Vagina (tissue), 2 donors: Measurements from ENCODE around the gene SDCBP2. TPM values are rescaled to one million over a fixed set of nuclear protein-coding genes. Genes with fewer than 3 reads are reported as not detected.
A peak's percentile ranks its signal among the peaks of the same experiment; 100 is the strongest.

Experiments
- DNase-seq, 2 donors: peaks; one replicate each; pipeline ENCODE4 v3.0.0-alpha.2; 2017; ENCODE audit errors: extremely low spot score in 2 of 2
- H3K27ac ChIP-seq: fragments of 200-600 bp; sonication (generic); one replicate; pipeline ENCODE4 v1.5.1; 2019
- H3K27me3 ChIP-seq: fragments of 200-600 bp; sonication (generic); one replicate; pipeline ENCODE4 v1.5.1; 2019
- H3K36me3 ChIP-seq, 2 donors: fragments of 200-600 bp; sonication (generic); one replicate each; pipeline ENCODE4 v1.5.1; 2017 to 2019
- H3K4me1 ChIP-seq: fragments of 200-600 bp; sonication (generic); one replicate; pipeline ENCODE4 v1.5.1; 2019
- H3K4me3 ChIP-seq, 2 donors: fragments of 200-600 bp; sonication (generic); 1 replicate in 1 of 2; 2 replicates in 1 of 2; pipeline ENCODE4 v1.5.1; 2016 to 2019
- H3K9me3 ChIP-seq: fragments of 200-600 bp; sonication (generic); one replicate; pipeline ENCODE4 v1.5.1; 2019
- POLR2A ChIP-seq, 2 donors: fragments of 450-650 bp; IDR thresholded peaks; one replicate each; pipeline ENCODE4 v1.6.1; 2017; ENCODE audit warnings: antibody characterized with exemption in 2 of 2, mild to moderate bottlenecking in 2 of 2, moderate library complexity in 2 of 2
- POLR2AphosphoS5 ChIP-seq, 2 donors: sonication (generic); formaldehyde crosslinking; IDR thresholded peaks; one replicate each; pipeline ENCODE4 v1.9.0; 2017; ENCODE audit warnings: antibody characterized with exemption in 2 of 2, mild to moderate bottlenecking in 2 of 2, low read depth in 1 of 2; ENCODE audit not compliant: insufficient read depth in 1 of 2
- intact Hi-C: fragments of 100-400 bp; cut with DNase I; formaldehyde crosslinking; loops from one replicate; pipeline ENCODE4 v1.15.1; 2023
- total RNA-seq: library from RNA; depleted of rRNA; stranded (reverse); fragments of >200 nt; gene quantifications from one replicate; pipeline ENCODE4 v1.2.3, GENCODE V29; 2016
- TF ChIP-seq, protein P1 (sequence below), 3 experiments: fragments of 450-650 bp in 2 of 3; fragments of 200-600 bp in 1 of 3; sonication (generic) in 1 of 3; IDR thresholded peaks; one replicate each; pipeline ENCODE4 v1.5.1; 2017 to 2019; ENCODE audit warnings: antibody characterized with exemption in 3 of 3, mild to moderate bottlenecking in 2 of 3, moderate library complexity in 2 of 3

SDCBP2 gene
- total RNA-seq, 1 donor from 2014 or later, result 43.5 TPM

DNA sequence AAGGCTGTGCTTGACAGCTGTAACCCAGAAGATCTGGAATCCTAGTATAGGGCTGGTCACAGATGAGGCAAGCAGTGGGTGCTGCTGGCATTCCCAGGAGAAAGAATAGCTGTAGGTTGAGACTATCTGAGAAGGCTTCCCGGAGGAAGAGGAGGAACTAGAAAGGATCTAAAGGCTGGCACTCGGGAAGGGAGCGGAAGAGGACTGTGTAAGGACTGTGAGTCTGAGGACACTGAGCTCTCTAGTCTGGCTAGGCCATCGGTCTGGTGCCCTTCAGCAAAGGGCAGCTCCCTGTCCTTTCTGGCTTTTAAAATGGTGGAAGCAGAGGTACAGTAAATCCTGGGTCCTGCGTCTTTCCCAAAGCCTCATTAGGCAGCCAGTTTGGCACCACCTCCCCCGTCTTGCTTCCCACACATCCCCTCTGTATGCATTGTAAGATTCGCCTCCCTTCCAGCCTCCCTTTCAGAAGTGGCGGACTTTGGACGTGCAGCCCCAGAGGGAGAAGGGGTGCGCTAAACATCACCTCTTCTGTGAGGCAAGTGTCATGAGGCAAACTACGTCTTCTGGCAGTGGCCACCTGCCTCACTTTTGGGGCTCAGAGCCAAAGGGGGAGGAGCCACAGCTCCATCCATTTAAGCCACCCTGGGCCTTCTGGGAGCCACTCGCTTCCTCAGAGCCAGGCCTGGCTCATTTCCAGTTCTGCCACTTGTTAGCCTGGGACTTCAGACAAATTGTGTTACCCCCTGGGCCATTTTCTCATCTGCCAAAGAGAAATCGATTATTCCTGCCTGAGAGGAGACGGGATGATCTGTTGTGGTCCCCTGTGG lies 54.2 kb downstream of the SDCBP2 start:
- Histone ChIP-seq H3K27me3 (no peaks in the 10 kb centered on the region), H3K9me3 (no peaks in the 10 kb centered on the region), H3K36me3 (no peaks in the 10 kb centered on the region), H3K4me3 (no peak overlapping the region), H3K4me1 (no peaks in the 10 kb centered on the region), H3K27ac (no peak overlapping the region)
- TF ChIP-seq POLR2AphosphoS5 (IDR thresholded peaks at IDR 0.05; ENCODE audit: insufficient read depth in 1 of 2, low read depth in 1 of 2) (no peak), POLR2A (IDR thresholded peaks at IDR 0.05) (no peak)
- TF ChIP-seq, protein P1, sequence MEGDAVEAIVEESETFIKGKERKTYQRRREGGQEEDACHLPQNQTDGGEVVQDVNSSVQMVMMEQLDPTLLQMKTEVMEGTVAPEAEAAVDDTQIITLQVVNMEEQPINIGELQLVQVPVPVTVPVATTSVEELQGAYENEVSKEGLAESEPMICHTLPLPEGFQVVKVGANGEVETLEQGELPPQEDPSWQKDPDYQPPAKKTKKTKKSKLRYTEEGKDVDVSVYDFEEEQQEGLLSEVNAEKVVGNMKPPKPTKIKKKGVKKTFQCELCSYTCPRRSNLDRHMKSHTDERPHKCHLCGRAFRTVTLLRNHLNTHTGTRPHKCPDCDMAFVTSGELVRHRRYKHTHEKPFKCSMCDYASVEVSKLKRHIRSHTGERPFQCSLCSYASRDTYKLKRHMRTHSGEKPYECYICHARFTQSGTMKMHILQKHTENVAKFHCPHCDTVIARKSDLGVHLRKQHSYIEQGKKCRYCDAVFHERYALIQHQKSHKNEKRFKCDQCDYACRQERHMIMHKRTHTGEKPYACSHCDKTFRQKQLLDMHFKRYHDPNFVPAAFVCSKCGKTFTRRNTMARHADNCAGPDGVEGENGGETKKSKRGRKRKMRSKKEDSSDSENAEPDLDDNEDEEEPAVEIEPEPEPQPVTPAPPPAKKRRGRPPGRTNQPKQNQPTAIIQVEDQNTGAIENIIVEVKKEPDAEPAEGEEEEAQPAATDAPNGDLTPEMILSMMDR (IDR thresholded peaks at IDR 0.05), result no peak
- intact Hi-C loops, result no loop called here
- DNase-seq, result peak in 1 of 2 donors; percentile 74

DNA sequence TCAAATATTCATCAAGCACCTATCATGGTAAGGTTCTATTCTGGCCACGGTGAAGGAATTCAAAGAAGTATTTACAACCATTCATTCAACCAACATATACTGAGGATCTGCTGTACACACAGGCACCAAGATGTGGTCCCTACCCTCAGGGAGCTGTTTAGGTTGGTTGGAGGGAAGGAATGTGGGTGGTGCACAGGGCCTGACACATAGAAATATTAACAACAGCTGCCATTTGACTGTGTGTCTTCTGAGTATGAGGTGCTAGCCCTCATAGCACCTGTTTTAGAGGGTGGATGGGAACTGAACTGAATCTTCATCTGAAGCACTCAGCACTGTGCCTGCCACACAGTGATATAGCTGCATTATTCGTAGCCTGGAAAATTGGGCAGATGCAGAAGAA lies 55.6 kb downstream of the SDCBP2 start:
- intact Hi-C loops, result no loop called here
- Histone ChIP-seq H3K27ac (no peak overlapping the region), H3K9me3 (no peaks in the 10 kb centered on the region), H3K4me3 (no peak overlapping the region), H3K4me1 (no peaks in the 10 kb centered on the region), H3K36me3 (no peaks in the 10 kb centered on the region), H3K27me3 (no peaks in the 10 kb centered on the region)
- TF ChIP-seq POLR2AphosphoS5 (IDR thresholded peaks at IDR 0.05; ENCODE audit: insufficient read depth in 1 of 2, low read depth in 1 of 2) (no peak), POLR2A (IDR thresholded peaks at IDR 0.05) (no peak)
- TF ChIP-seq, protein P1 (IDR thresholded peaks at IDR 0.05), result no peak
- no peak for DNase-seq

DNA sequence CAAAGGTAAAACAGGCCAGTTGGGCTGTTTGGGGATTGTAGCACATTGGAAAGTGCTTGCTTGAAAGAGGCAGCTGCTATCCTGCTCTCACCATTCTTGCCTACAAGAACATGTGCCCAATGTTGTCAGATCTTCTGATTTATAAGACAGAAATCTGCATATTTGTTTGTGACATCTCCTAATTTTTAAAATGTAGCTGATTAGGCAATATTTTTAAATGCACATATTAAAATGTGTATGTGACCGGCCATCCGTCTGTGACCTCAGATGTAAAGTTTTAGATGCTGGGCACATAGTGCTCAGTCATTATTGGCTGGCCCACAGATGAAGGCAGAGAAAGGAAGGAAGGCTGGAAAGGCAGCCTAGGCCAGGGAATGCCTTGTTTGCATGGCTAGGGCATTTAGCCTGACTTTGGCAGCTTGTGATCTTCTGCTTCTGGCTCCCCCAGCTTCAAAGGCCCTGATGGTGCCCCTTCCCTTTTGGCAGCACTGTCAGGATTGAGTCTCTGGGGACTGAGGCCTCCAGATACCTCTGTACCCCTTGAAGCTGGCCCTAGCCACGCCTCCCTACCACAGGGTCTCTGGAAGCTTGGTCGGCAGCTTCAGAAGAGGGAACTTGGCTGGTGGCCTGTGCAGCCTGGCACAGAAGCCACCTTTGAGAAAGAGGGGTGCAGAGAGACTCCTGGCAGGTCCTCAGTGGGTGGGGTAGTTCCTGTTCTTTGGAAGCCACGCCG lies 56.4 kb downstream of the SDCBP2 start:
- Histone ChIP-seq H3K36me3 (no peaks in the 10 kb centered on the region), H3K27ac (no peak overlapping the region), H3K4me1 (no peaks in the 10 kb centered on the region), H3K9me3 (no peaks in the 10 kb centered on the region), H3K27me3 (no peaks in the 10 kb centered on the region), H3K4me3 (no peak overlapping the region)
- peak in 1 of 2 donors; percentile 64 for DNase-seq
- no peak for TF ChIP-seq POLR2AphosphoS5 (IDR thresholded peaks at IDR 0.05; ENCODE audit: insufficient read depth in 1 of 2, low read depth in 1 of 2)
- no peak for TF ChIP-seq POLR2A (IDR thresholded peaks at IDR 0.05)
- intact Hi-C loops, result no loop called here

DNA sequence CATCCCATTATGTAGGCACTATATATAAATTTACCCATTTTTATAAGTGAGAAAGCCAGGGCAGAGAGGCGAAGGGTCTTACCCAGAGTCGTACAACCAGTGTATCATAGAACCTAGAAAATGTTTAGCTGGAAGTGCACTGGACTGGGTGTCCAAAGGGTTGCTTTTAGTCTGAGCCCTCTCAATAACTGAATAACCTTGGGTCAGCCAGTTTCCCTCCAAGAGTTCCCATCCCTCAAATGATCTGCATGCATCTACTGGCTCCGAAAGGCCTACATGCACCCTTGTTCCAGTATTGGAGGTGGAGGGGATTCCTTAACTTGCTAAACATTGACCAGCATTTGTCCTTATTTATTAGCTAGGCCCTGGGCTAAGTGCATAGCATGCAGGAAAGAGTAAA lies 59.1 kb downstream of the SDCBP2 start:
- intact Hi-C loops, result no loop called here
- Histone ChIP-seq H3K36me3 (no peaks in the 10 kb centered on the region), H3K4me1 (peaks cover 19% of the 10 kb centered on the region), H3K4me3 (no peak overlapping the region), H3K9me3 (no peaks in the 10 kb centered on the region), H3K27me3 (no peaks in the 10 kb centered on the region), H3K27ac (no peak overlapping the region)
- TF ChIP-seq, protein P1 (IDR thresholded peaks at IDR 0.05), result no peak
- TF ChIP-seq POLR2AphosphoS5 (IDR thresholded peaks at IDR 0.05; ENCODE audit: insufficient read depth in 1 of 2, low read depth in 1 of 2), result no peak
- TF ChIP-seq POLR2A (IDR thresholded peaks at IDR 0.05), result no peak
- no peak for DNase-seq

DNA sequence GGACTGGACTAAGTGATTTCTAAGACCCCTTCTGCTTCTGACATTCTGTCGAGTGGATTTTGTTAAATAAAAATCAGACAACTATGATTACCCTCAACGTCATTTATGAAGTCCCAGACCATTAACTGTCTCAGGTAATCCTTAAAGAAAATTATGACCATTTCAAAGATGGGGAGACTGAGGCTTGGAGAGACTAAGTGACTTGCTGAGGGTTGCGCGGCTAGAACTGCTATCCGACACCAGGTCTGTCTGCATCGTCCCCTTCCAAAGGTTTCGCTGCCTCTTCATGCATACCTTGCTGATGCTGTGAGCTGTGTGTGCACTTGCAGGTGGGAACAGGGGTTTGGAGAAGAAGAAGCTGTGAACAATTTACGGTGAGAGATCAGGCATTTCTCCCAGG lies 59.7 kb downstream of the SDCBP2 start:
- H3K9me3 ChIP-seq, result no peaks in the 10 kb centered on the region
- H3K4me3 ChIP-seq, result no peak overlapping the region
- no peak overlapping the region for H3K27ac ChIP-seq
- no peak for DNase-seq
- TF ChIP-seq POLR2A (IDR thresholded peaks at IDR 0.05) (no peak), POLR2AphosphoS5 (IDR thresholded peaks at IDR 0.05; ENCODE audit: insufficient read depth in 1 of 2, low read depth in 1 of 2) (no peak)
- TF ChIP-seq, protein P1 (IDR thresholded peaks at IDR 0.05), result no peak
- no peaks in the 10 kb centered on the region for H3K36me3 ChIP-seq
- intact Hi-C loops, result no loop called here
- H3K4me1 ChIP-seq, result peaks cover 19% of the 10 kb centered on the region
- no peaks in the 10 kb centered on the region for H3K27me3 ChIP-seq
